ENCODE measurements around the gene CLEC3B. TPM values are rescaled to one million over a fixed set of nuclear protein-coding genes. Genes with fewer than 3 reads are reported as not detected.

The CLEC3B gene
- total and polyA plus RNA-seq, 10 of the 15 experiments (the other 5 are each of a cell fraction or from before 2014, with no cell fraction given): 0.23 TPM; not detected in 9

- TF ChIP-seq SKIL (IDR thresholded peaks at IDR 0.05; ENCODE audit: low read depth, poor library complexity, severe bottlenecking) (no peak), SMC3 (IDR thresholded peaks at IDR 0.05; ENCODE audit: borderline replicate concordance, low read length) (no peak), TBL1XR1 (IDR thresholded peaks at IDR 0.05; ENCODE audit: low read depth, low read length) (no peak)
Measured at GRCh38 chr3:45023675-45024074, 2.4 kb upstream of the CLEC3B start (continued).

- Histone ChIP-seq H4K20me1 (ENCODE audit: control insufficient read depth, insufficient read depth) (no peaks in the 10 kb centered on the region), H3K4me1 (ENCODE audit: control insufficient read depth, insufficient read depth, low read length) (no peaks in the 10 kb centered on the region), H3K36me3 (ENCODE audit: control insufficient read depth in 2 of 2, insufficient read depth in 2 of 2, low read length in 1 of 2) (no peaks in the 10 kb centered on the region), H3K27me3 (replicated peaks in 1 of 2; ENCODE audit: control insufficient read depth in 2 of 2, insufficient read depth in 2 of 2, low read length in 1 of 2) (no peaks in the 10 kb centered on the region), H3K9ac (ENCODE audit: control insufficient read depth, insufficient read depth, low read length) (no peak overlapping the region), H3K27ac (ENCODE audit: control insufficient read depth, insufficient read depth) (no peak overlapping the region), H3K4me2 (ENCODE audit: control insufficient read depth, insufficient read depth) (no peak overlapping the region), H3K79me2 (ENCODE audit: control insufficient read depth, insufficient read depth, low read length) (no peaks in the 10 kb centered on the region), H2AFZ (ENCODE audit: control insufficient read depth, low read depth, low read length) (no peak overlapping the region), H3K9me3 (replicated peaks; ENCODE audit: control insufficient read depth, insufficient read depth, low read length) (no peaks in the 10 kb centered on the region), H3K4me3 (no peak overlapping the region)
- in situ Hi-C loops (cut with MboI) (no loop called here), intact Hi-C loops (cut with micrococcal nuclease; ENCODE audit: unreplicated experiment) (no loop called here)
- 56% methylated on average over 6 of the region's 6 CpGs for WGBS (ENCODE audit: insufficient coverage, insufficient replicate concordance, low lambda C conversion rate, missing lambda C conversion rate)
- no TSS peak for BruUV-seq (replicated peaks)
- RAD21 ChIA-PET (ENCODE audit: unreplicated experiment): no interaction called here
- no peak for DNase-seq (ENCODE audit: low read depth, low spot score)
- CTCF ChIA-PET: no interaction called here
- ATAC-seq: no peak
- SMC1A ChIA-PET (ENCODE audit: uncharacterized antibody, unreplicated experiment): interaction anchor here (0.7 kb wide), 1 partner anchor 1070 kb away, joined by 3 read pairs; no protein-coding TSS in a partner anchor
- FAIRE-seq: no peak
- POLR2A ChIA-PET: no interaction called here
- TF ChIP-seq TAF1 (IDR thresholded peaks at IDR 0.05; ENCODE audit: borderline replicate concordance, low read depth, low read length) (no peak), RELB (IDR thresholded peaks at IDR 0.05; ENCODE audit: low read depth) (no peak), DPF2 (IDR thresholded peaks at IDR 0.05) (no peak), FOXM1 (IDR thresholded peaks at IDR 0.05; ENCODE audit: low read depth, low read length) (no peak), BCL11A (IDR thresholded peaks at IDR 0.05; ENCODE audit: low read depth, low read length) (no peak), CREM (IDR thresholded peaks at IDR 0.05; ENCODE audit: low read depth) (no peak), SKIL (IDR thresholded peaks at IDR 0.05; ENCODE audit: low read depth, poor library complexity, severe bottlenecking) (no peak), MLLT1 (IDR thresholded peaks at IDR 0.05) (no peak), ZNF622 (IDR thresholded peaks at IDR 0.05) (no peak), E2F4 (IDR thresholded peaks at IDR 0.05; ENCODE audit: low read depth, low read length) (no peak)
Measured at GRCh38 chr3:45024542-45025255, 1.4 kb upstream of the CLEC3B start.
